GM18502 (cell line): Measurements from ENCODE around the gene LIF.
"Not testable (repeated sequence)": the region's sequence is repeated elsewhere in the genome, so short reads cannot be mapped to it uniquely, and the experiment has no call there.

Experiments used
- ATAC-seq: cut with Tn5 transposase; IDR thresholded peaks from one replicate; pipeline ENCODE4 v1.9.1; 2021; ENCODE audit warnings: mild to moderate bottlenecking; ENCODE audit not compliant: unreplicated experiment, poor library complexity

The LIF gene

DNA sequence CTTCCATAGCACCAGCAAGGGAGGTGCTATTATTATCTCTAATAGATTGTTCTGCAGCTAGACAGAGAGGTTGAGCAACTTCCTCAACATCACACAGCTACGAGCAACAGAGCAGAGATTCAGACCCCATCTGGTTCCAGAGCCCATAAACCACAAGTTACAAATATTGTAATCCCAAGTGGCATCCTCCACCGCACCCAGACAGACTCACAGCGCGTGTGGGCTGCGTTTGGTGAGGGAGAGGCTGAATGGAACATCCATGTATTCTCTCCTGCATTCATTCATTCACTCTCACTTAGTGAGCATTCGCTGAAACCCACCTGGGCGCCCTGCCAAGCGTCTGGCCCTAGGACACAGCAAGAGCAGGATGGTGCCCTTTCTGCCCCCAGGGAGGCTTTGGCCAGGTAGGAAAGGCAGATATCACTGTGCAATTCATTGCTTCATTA is 33.5 kb downstream of the LIF start:
- no peak for ATAC-seq

DNA sequence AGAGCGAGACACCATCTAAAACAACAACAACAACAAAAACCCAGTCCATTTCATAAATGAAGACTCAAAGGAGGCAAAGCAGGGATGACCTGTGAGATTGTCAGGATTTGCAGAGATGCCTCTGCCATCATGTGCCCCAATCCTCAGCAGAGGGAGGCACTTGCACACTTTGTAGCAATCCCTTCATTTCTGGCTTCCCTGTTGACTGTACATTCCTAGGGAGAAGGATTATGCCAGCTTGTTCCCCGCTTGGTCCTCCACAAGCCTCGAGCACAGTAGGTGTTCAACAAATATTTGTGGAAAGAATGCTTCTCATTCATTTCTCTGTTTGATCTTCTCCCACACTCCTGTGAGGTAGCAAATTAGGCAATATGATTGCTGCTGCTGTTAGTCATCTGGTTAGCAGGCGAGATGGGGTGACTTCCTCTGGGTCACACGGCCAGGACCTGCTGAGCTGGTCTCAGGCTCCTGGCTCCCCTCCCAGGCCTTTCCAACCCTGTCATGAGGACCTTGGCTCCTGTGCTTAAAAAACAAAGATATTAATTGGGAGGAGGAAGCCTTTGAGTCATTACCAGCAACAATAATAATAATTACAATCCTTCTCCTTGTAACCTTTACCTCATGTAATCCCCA is 34.1 kb downstream of the LIF start:
- ATAC-seq, result no peak

DNA sequence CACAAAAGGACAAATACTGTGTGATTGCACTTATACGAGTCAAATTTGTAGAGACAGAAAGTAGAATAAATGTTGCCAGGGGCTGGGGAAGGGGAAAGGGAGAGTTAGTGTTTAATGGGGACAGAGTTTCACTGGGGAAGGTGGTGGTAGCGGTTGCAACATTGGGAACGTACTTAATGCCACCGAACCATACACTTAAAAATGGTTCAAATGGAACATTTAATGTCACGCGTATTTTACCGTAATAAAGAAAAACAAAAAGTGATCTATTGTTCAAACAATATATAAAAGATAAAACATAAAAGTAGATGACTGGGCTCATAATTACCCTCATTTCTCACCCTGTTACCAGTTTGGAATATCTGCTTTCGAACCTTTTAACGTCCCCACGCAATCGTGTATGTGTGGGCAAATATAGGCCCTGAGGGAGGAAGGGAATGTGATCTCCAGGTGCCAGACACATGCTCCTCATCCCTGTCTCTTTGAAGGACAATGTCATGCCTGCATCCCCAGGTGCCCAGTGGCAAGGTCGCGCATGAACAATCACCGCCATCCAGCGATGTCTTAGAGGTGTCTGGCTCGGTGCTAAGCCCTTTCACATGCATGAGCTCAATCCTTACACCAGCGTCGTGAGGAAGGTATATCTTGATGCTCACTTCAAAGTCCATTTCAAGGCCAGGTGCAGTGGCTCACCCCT is 35.3 kb downstream of the LIF start:
- no peak for ATAC-seq

DNA sequence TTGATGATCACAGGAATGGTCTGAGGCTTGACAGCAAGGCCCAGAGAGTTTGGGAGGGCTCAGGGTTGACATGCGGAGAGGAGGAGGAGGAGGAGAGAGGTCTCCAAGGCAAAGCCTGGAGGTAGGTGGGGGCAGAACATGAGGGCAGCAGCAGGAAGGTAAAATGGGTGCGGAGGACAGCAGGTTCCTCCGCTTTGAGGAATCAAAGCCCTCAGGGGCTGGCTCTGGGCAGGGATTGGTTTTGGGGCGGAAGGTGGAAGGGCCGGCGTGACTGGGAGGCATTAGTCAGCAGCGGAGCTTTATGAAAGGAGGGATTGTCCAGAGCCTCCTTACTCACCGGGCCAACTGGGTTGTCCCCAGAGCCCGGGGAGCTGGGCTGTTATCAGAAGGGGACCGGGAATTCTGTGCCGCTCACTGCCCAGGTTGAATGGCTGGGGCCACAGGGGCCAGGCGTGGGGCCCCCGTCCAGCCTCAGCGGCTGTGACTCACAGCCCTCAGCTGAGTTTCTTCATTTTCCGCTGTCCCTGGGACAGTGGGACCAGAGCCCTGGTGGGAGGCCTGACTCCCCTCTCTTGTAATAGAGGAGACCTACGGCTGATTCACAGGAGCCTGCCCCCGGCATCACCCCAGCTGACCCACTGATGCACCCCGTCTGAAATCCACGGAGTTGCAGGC is 36.2 kb downstream of the LIF start:
- no peak for ATAC-seq

DNA sequence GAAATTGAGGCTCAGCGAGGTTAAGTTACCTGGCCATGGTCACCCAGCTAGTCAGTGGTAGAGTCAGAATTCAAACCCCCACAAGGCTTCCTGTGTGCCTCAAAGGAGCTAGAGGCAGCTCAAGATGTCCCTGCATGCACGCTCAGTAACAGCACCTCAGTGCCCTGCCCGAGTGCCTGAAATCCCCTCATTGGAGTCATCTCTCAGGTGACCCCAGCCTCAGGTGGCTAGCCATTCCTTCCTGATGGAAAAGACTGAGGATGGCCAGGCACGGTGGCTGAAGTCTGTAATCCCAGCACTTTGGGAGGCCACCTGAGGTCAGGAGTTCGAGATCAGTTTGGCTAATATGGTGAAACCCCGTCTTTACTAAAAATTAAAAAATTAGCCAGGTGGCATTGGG is 36.9 kb downstream of the LIF start:
- no peak for ATAC-seq

DNA sequence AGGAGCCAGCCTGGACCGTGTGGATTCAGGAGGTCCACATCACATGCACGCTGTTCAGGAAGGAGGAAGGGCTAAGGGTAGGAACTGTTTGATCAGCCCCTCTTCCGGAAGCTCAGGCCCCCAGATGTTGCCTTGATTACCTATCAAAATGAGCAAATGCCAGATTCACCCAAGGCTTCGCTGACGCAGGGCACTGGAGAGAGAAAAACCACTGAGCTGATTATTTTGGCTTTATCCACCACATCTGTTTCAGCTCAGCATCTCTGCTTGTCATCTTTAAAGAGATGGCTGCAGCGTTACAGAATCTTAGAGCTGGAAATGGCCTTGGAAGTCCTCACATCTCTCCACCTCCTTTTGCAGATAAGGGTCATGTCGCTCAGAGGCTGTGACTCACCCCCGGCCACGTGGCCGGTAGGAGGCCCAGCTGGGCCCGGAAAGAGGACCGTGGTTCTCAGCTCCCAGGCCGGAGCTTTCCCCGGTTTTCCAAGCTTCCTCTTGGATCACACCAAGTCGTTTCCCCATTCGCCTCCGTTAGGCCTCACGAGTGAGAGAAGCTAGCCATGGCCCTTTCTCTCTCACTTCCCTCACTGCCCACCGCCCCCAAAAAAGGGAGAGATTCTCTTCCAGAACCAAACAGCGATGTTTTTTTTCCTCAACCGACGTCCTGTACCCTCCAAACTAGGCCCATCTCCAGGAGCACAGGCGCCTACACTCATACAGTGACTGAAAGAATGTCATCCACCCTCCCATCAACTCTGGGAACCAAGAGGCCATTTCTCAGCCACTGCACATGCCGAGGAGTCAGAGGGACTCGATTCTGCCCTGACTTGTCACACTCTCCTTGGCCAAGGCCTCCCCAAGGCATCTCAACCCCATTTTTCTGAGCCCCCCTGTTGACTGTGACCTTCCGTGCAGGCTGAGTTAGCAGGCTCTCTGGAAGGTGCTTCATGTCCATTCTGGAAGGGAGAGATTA is 37.6 kb downstream of the LIF start:
- no peak for ATAC-seq

DNA sequence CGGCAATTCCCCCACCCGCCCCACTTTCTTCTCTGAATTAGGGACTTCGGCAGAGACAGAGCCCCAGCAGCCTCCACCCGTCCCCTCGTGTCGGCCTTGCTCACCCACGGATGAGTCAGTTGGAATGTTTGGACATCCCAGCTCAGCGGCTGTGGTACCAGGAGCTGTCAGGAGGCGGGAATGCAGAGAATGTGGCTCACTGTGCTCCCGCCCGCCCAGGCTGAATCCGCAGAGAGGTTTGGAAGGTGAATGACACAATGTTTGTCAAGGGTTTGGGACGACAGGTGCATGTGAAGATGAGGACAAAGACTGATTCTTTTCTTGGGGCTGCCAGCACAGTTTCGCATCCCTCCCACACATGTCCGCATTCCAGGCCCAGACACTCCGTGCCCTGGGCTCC is 39.6 kb downstream of the LIF start:
- no peak for ATAC-seq

DNA sequence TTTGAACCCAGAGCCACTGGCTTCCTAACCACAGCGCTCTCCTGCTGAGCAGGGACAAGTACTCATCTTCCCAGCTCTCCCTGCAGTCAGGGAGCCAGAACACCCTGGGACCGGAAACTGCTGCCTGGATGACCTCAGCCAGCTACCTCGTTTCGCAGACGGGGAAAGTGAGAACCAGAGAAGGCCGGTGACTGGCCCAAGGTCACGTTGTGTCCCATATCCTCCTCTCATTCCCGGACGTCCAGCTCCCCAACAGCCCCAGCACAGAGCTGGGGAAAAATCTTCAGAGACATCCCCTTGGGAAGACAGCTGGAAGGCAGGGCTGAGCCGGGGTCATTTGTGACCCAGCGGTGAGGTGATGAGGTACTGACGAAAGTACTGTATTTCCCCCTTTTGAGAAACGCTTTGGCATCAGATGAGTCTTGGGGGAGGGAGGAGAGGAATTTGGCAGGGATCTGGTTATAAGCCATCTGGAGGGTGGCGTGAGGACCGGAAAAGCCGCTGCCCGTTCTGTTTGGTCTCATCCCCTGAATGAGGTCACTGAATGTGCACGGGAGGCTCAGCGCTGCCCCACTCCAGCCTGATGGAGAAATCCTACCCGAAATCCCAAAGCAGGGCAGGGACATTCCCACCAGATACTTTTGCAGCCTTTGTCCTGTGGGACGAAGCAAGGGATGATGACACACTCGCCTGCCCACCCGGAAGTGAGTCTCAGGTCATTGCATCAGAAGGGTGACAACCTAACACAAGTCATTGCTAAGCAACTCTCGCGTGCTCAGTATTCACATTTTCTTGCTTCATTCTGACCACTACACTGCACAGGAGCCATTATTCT is 41.1 kb downstream of the LIF start:
- no peak for ATAC-seq

DNA sequence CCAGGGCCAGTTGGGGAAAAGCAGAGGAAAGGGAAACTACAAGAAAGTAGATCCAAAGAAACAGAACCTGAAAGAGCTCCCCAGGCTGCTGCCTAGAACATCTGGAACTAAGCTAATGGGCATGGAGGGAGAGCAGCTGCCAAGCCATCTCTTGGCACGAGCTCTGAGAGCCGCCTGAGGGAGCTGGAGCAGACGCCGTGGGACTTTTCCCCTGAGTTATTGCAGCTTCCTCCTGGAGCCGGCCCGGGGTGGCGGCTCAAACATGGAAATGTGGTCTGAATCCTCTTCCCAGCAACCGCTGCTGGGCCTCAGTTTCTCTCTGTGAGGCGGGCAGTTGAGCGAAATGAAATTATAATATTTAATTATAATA is 41.8 kb downstream of the LIF start:
- ATAC-seq, result no peak

DNA sequence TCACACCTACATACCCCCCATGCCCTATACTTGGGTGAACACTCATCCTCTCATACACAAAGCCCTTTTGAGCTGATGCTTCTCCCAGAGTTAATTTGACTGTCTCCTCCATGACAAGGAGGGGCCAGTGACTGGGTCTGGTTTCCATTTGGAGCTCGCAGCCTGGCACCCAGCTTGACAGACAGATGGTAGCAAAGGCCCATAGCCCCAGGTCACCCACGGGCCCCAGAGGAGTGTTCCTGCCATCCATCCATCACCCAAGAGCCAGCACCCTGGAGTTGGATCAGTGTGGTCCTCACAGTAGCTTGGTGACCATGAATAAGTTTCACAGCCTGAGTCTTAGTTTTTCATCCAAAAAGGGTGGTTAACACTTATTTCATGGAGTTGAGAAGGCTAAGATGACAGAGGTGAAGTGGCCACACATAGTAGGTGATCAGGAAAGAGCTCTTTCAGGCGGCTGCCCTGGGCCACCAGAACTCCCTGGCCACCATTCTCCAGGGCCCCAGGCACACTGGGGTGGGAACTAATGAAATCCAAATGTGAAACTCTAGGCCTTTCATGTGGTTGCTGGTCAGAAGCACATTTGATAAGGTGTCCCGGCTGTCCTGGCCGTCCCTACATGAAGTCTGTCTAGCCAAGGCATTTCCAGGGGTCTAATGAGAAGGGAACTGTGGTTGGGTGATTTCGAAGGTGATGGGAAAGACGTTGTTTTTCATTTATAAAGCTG is 42.4 kb downstream of the LIF start:
- ATAC-seq, result no peak

DNA sequence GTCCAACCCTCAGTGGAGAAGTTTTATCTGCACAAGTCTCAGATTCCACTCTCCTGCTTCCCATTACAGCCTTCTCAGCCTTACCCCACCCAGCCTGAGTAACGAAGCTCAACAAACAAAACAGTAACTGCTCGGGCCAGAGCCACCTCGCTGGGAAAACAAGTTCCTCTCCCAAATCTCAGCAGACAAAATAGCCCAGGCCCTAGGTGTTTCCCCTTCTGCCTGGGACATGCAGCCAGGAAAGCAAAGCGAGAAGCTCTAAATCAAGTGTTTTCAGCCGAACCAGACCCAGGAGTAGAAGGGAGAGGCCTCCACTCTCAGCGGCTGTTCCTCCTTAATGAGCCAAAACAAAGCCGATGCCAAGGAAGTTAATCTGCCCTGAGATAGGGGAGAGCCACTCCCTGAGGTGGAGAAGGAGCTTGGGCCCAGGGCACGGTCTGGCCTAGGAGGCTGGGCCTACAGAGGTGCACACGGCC is 44.0 kb downstream of the LIF start:
- ATAC-seq, result no peak

DNA sequence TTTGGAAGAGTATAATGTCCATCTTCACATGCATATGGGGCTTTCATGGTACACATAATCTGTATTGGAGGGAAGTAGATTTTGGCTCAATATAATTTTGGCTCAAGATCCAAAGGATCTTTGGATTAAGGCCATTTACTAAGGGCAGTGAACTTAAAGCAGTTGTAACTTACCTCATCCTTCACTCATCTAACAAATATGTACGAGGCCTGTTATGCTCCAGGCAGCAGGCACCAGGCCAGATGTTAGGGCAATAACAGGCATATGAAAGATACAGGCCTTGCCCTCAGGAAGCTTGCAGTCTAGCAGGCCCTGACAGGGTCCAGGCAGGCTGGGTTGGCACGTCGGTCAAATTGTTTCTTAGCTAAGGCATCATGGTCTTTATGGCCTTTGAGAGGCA is 44.6 kb downstream of the LIF start:
- no peak for ATAC-seq

DNA sequence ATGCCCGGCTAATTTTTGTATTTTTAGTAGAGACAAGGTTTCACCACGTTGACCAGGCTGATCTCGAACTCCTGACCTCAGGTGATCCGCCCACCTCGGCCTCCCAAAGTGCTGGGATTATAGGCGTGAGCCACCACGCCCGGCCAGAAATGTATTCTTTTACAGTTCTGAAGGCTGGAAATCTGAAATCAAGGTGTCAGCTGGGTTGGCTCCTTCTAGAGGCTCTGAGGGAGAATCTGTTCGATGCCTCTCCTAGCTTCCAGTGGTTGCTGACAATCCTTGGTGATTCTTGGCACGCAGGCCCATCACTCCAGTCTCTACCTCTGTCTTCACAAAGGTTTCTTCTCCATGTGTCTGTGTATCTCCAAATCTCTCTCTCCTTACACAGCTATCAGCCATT is 45.7 kb downstream of the LIF start:
- ATAC-seq, result not testable (repeated sequence)

DNA sequence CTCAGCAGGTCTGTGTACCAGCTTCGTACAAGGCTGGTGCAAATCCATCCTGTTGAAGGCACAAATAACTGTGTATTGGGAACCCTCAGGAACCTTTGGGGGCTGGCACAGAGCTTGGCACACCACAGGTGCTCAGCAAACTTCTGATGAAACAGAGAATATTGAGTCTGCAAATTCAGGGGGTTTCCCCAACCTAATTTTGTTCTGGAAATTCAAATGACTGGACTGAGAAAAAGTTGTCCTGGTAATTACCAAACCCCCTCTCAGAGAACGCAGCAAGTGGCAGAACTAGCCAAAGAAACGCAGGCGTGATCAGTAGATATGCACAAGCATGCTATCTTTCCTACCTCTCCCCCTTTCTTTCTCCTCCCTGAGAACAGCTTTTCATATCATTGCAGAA is 47.6 kb downstream of the LIF start:
- no peak for ATAC-seq

DNA sequence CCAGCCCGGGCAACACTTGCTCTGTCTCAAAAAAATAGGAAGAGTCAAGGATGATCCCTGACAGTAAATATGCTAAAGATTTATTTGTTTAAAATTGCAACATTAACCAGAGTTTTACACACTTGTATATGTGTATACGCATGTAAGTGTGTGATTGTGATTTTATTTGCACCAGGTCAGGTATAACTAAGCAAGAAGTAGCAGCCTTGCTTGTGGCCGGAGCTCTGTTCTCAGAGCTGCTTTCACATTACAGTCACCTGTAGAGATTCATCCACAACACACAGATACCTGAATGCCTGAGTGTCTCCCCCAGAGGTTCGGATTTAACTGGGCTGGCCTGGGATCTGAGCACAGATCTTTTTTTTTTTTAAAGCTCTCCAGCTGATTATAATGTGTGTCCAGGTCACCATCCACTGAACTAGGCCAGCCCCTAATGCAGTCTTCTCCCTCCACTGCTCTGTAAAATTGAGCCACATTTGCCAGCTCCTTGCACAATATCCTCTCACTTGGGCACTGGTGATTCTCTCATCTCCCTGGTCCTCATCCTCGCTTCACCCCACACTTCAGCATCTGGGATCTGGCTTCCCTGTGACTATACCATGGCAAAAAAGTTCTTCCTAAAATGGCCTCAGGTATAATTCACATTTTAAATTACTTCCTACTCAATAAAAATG is 48.3 kb downstream of the LIF start:
- no peak for ATAC-seq

DNA sequence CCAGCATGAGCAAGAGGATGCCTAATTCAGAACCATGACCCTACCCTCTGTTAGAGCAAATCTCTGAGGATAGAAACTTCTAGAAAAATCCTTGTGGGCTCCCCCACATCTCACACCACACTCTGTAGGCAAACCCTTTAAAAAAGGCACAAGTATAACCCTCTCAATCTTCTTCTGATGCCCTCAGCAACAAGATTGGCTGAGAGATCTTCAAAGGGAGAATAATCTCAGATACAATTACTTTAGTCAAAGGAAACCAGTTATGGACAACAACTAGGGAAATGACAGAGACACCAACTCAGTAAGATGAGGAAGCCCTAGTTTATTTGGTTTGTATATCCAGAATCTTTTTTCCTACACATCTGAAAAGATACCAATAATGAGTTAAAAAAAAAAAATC is 49.2 kb downstream of the LIF start:
- no peak for ATAC-seq

DNA sequence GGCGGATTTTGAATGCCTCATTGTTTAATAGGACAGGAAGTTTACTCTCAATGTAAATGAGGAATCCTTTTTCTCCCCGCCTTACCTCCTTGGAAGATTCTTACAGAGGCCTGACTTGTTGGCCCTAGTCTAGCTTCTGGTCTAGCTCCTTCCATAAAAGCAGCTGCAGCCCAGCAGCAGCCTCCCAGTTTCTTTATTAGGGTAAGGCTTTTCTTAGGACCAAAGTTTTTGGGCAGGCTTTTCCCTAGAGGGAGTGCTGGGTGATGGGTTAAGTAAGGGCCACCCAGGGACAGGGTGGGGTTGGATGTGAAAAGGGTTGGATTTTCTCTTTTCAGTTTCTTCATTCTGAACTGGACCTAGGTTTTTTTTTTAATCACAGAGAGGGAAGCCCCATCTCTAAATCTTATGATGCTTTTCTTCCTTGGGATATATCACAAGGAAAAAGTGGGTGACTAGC is 49.7 kb downstream of the LIF start:
- no peak for ATAC-seq

DNA sequence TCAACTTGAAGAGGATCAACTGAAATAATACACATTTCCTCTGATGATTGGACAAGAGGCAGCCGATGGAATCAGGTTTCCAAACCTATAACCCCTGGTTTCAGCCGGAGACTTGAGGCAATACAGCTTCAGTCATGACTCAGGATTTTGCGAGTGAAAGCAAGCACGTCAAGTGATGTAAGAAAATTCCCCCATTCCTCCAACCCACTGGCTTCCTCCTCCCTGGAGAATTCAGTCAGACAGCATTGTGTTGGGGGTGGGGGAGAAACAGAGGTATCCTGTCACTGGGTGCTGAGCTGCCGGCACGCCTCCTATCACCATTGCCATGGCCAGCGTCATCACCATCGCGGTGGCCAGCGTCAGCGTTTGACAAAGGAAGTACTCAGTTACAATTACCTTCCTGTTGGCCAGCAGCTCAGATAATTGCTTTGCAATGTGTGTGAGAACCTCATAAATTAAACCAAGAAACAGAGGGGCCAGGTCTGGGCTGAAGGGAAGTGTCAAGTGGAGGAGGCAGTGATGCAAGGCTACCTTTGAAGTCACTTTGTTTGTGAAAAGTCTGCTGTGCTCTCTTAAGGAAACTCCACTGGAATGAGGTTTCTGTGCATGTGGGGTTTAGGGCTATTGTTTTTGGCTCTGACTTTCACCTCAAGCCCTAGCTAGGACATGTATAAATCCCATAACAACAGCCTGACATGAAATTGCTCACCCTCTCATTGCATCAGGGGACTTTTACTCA is 50.2 kb downstream of the LIF start:
- ATAC-seq, result no peak
